Measurements from ENCODE around the gene PIK3CB.
A peak's percentile ranks its signal among the peaks of the same experiment; 100 is the strongest.

Gene PIK3CB

GRCh38 chr3:138834596-138835396 is at the start of gene PIK3CB:
Gene PIK3CB, minus strand, starts transcription at chr3:138834928. Its CDS starts 75,585 bp downstream, at chr3:138759343.
- H3K27me3 ChIP-seq (ENCODE audit: low read depth, low read length): no peaks in the 10 kb centered on the region
- H3K4me1 ChIP-seq (ENCODE audit: control insufficient read depth in 1 of 2, insufficient read depth in 2 of 2, low read length in 2 of 2): peaks cover 4% of the 10 kb centered on the region in 2 donors
- peak within 1 kb of the TSS; percentile 83 to 93 for H3K4me3 ChIP-seq (ENCODE audit: low read depth in 1 of 2, low read length in 2 of 2)
- no peaks in the 10 kb centered on the region for H3K36me3 ChIP-seq (ENCODE audit: control insufficient read depth in 1 of 2, insufficient read depth in 2 of 2, low read length in 2 of 2)
- peak within 1 kb of the TSS; percentile 98 for H3K27ac ChIP-seq (ENCODE audit: low read length)
- no peaks in the 10 kb centered on the region for H3K9me3 ChIP-seq (ENCODE audit: control insufficient read depth in 1 of 2, low read length in 2 of 2)

- H3K27me3 ChIP-seq (ENCODE audit: low read depth, low read length): no peaks in the 10 kb centered on the region
- no peak overlapping the region for H3K27ac ChIP-seq (ENCODE audit: low read length)
- no peaks in the 10 kb centered on the region for H3K4me1 ChIP-seq (ENCODE audit: control insufficient read depth in 1 of 2, insufficient read depth in 2 of 2, low read length in 2 of 2)
- H3K9me3 ChIP-seq (ENCODE audit: control insufficient read depth in 1 of 2, low read length in 2 of 2): no peaks in the 10 kb centered on the region
- no peaks in the 10 kb centered on the region for H3K36me3 ChIP-seq (ENCODE audit: control insufficient read depth in 1 of 2, insufficient read depth in 2 of 2, low read length in 2 of 2)
- no peak overlapping the region for H3K4me3 ChIP-seq (ENCODE audit: low read depth in 1 of 2, low read length in 2 of 2)
These were observed 46.5 kb upstream of the PIK3CB start for GRCh38 chr3:138881233-138881632.

GRCh38 chr3:138879541-138880380 is 45.0 kb upstream of the PIK3CB start:
- Histone ChIP-seq H3K27me3 (ENCODE audit: low read depth, low read length) (no peaks in the 10 kb centered on the region), H3K27ac (ENCODE audit: low read length) (no peak overlapping the region), H3K9me3 (ENCODE audit: control insufficient read depth in 1 of 2, low read length in 2 of 2) (no peaks in the 10 kb centered on the region), H3K4me1 (ENCODE audit: control insufficient read depth in 1 of 2, insufficient read depth in 2 of 2, low read length in 2 of 2) (no peaks in the 10 kb centered on the region), H3K4me3 (ENCODE audit: low read depth in 1 of 2, low read length in 2 of 2) (no peak overlapping the region), H3K36me3 (ENCODE audit: control insufficient read depth in 1 of 2, insufficient read depth in 2 of 2, low read length in 2 of 2) (no peaks in the 10 kb centered on the region)

GRCh38 chr3:138877226-138877625 is 42.5 kb upstream of the PIK3CB start:
- Histone ChIP-seq H3K27me3 (ENCODE audit: low read depth, low read length) (no peaks in the 10 kb centered on the region), H3K4me1 (ENCODE audit: control insufficient read depth in 1 of 2, insufficient read depth in 2 of 2, low read length in 2 of 2) (no peaks in the 10 kb centered on the region), H3K27ac (ENCODE audit: low read length) (no peak overlapping the region), H3K4me3 (ENCODE audit: low read depth in 1 of 2, low read length in 2 of 2) (no peak overlapping the region), H3K9me3 (ENCODE audit: control insufficient read depth in 1 of 2, low read length in 2 of 2) (no peaks in the 10 kb centered on the region), H3K36me3 (ENCODE audit: control insufficient read depth in 1 of 2, insufficient read depth in 2 of 2, low read length in 2 of 2) (no peaks in the 10 kb centered on the region)

GRCh38 chr3:138875754-138876664 is 41.3 kb upstream of the PIK3CB start:
- Histone ChIP-seq H3K36me3 (ENCODE audit: control insufficient read depth in 1 of 2, insufficient read depth in 2 of 2, low read length in 2 of 2) (no peaks in the 10 kb centered on the region), H3K4me1 (ENCODE audit: control insufficient read depth in 1 of 2, insufficient read depth in 2 of 2, low read length in 2 of 2) (no peaks in the 10 kb centered on the region), H3K4me3 (ENCODE audit: low read depth in 1 of 2, low read length in 2 of 2) (no peak overlapping the region), H3K9me3 (ENCODE audit: control insufficient read depth in 1 of 2, low read length in 2 of 2) (no peaks in the 10 kb centered on the region), H3K27ac (ENCODE audit: low read length) (no peak overlapping the region), H3K27me3 (ENCODE audit: low read depth, low read length) (no peaks in the 10 kb centered on the region)

- H3K4me3 ChIP-seq (ENCODE audit: low read depth in 1 of 2, low read length in 2 of 2): no peak overlapping the region
- no peaks in the 10 kb centered on the region for H3K27me3 ChIP-seq (ENCODE audit: low read depth, low read length)
- H3K36me3 ChIP-seq (ENCODE audit: control insufficient read depth in 1 of 2, insufficient read depth in 2 of 2, low read length in 2 of 2): no peaks in the 10 kb centered on the region
- no peak overlapping the region for H3K27ac ChIP-seq (ENCODE audit: low read length)
- H3K9me3 ChIP-seq (ENCODE audit: control insufficient read depth in 1 of 2, low read length in 2 of 2): no peaks in the 10 kb centered on the region
- H3K4me1 ChIP-seq (ENCODE audit: control insufficient read depth in 1 of 2, insufficient read depth in 2 of 2, low read length in 2 of 2): no peaks in the 10 kb centered on the region
These were observed 40.5 kb upstream of the PIK3CB start for GRCh38 chr3:138875096-138875753.

- no peaks in the 10 kb centered on the region for H3K36me3 ChIP-seq (ENCODE audit: control insufficient read depth in 1 of 2, insufficient read depth in 2 of 2, low read length in 2 of 2)
- H3K4me1 ChIP-seq (ENCODE audit: control insufficient read depth in 1 of 2, insufficient read depth in 2 of 2, low read length in 2 of 2): no peaks in the 10 kb centered on the region
- no peaks in the 10 kb centered on the region for H3K9me3 ChIP-seq (ENCODE audit: control insufficient read depth in 1 of 2, low read length in 2 of 2)
- H3K27ac ChIP-seq (ENCODE audit: low read length): no peak overlapping the region
- no peaks in the 10 kb centered on the region for H3K27me3 ChIP-seq (ENCODE audit: low read depth, low read length)
- no peak overlapping the region for H3K4me3 ChIP-seq (ENCODE audit: low read depth in 1 of 2, low read length in 2 of 2)
These were observed 38.9 kb upstream of the PIK3CB start for GRCh38 chr3:138873471-138874278.

- H3K4me1 ChIP-seq (ENCODE audit: control insufficient read depth in 1 of 2, insufficient read depth in 2 of 2, low read length in 2 of 2): no peaks in the 10 kb centered on the region
These were observed 37.9 kb upstream of the PIK3CB start for GRCh38 chr3:138872632-138873031.

GRCh38 chr3:138867996-138868395 is 33.3 kb upstream of the PIK3CB start:
- no peak overlapping the region for H3K27ac ChIP-seq (ENCODE audit: low read length)
- H3K36me3 ChIP-seq (ENCODE audit: control insufficient read depth in 1 of 2, insufficient read depth in 2 of 2, low read length in 2 of 2): no peaks in the 10 kb centered on the region

More at GRCh38 chr3:138872632-138873031, 37.9 kb upstream of the PIK3CB start:
- no peak overlapping the region for H3K27ac ChIP-seq (ENCODE audit: low read length)
- no peaks in the 10 kb centered on the region for H3K9me3 ChIP-seq (ENCODE audit: control insufficient read depth in 1 of 2, low read length in 2 of 2)
- H3K36me3 ChIP-seq (ENCODE audit: control insufficient read depth in 1 of 2, insufficient read depth in 2 of 2, low read length in 2 of 2): no peaks in the 10 kb centered on the region
- H3K4me3 ChIP-seq (ENCODE audit: low read depth in 1 of 2, low read length in 2 of 2): no peak overlapping the region
- H3K27me3 ChIP-seq (ENCODE audit: low read depth, low read length): no peaks in the 10 kb centered on the region

GRCh38 chr3:138863776-138864113 is 29.0 kb upstream of the PIK3CB start:
- Histone ChIP-seq H3K4me1 (ENCODE audit: control insufficient read depth in 1 of 2, insufficient read depth in 2 of 2, low read length in 2 of 2) (peaks cover 8% of the 10 kb centered on the region in 2 donors), H3K36me3 (ENCODE audit: control insufficient read depth in 1 of 2, insufficient read depth in 2 of 2, low read length in 2 of 2) (no peaks in the 10 kb centered on the region), H3K27me3 (ENCODE audit: low read depth, low read length) (no peaks in the 10 kb centered on the region), H3K9me3 (ENCODE audit: control insufficient read depth in 1 of 2, low read length in 2 of 2) (no peaks in the 10 kb centered on the region), H3K4me3 (ENCODE audit: low read depth in 1 of 2, low read length in 2 of 2) (no peak overlapping the region), H3K27ac (ENCODE audit: low read length) (peak overlapping the region; percentile 82)

More at GRCh38 chr3:138867996-138868395, 33.3 kb upstream of the PIK3CB start:
- H3K27me3 ChIP-seq (ENCODE audit: low read depth, low read length): no peaks in the 10 kb centered on the region
- H3K9me3 ChIP-seq (ENCODE audit: control insufficient read depth in 1 of 2, low read length in 2 of 2): no peaks in the 10 kb centered on the region
- H3K4me3 ChIP-seq (ENCODE audit: low read depth in 1 of 2, low read length in 2 of 2): no peak overlapping the region
- peaks cover 5% of the 10 kb centered on the region in 2 donors for H3K4me1 ChIP-seq (ENCODE audit: control insufficient read depth in 1 of 2, insufficient read depth in 2 of 2, low read length in 2 of 2)
